HL-60/S4 (cell line): ENCODE data around the gene C2orf78.

Source experiments
- in situ Hi-C: fragments of 300-500 bp; cut with MboI; formaldehyde crosslinking; loops from 2 replicates; pipeline ENCODE4 v1.14.3; 2022; ENCODE audit warnings: low sequenced_read_pairs

Gene C2orf78

GRCh38 chr2:73836141-73836943 lies 52.4 kb downstream of the C2orf78 start:
- in situ Hi-C loops, result no loop called here

GRCh38 chr2:73837847-73838585 lies 54.0 kb downstream of the C2orf78 start:
- in situ Hi-C loops, result no loop called here

GRCh38 chr2:73838889-73839534 lies 55.0 kb downstream of the C2orf78 start:
- in situ Hi-C loops, result no loop called here

GRCh38 chr2:73839653-73840411 lies 55.8 kb downstream of the C2orf78 start:
- in situ Hi-C loops, result no loop called here

- in situ Hi-C loops, result no loop called here
Measured at GRCh38 chr2:73841912-73842738, 58.1 kb downstream of the C2orf78 start.

- in situ Hi-C loops, result no loop called here
Measured at GRCh38 chr2:73842739-73843019, 58.7 kb downstream of the C2orf78 start.

- in situ Hi-C loops, result no loop called here
Measured at GRCh38 chr2:73844087-73844486, 60.1 kb downstream of the C2orf78 start.

- in situ Hi-C loops, result no loop called here
Measured at GRCh38 chr2:73850009-73850408, 66.0 kb downstream of the C2orf78 start.

- in situ Hi-C loops, result no loop called here
Measured at GRCh38 chr2:73851274-73851673, 67.3 kb downstream of the C2orf78 start.

GRCh38 chr2:73852020-73852419 lies 68.0 kb downstream of the C2orf78 start:
- in situ Hi-C loops, result no loop called here

- in situ Hi-C loops, result no loop called here
Measured at GRCh38 chr2:73855526-73855925, 71.5 kb downstream of the C2orf78 start.

- in situ Hi-C loops, result no loop called here
Measured at GRCh38 chr2:73856214-73856613, 72.2 kb downstream of the C2orf78 start.

GRCh38 chr2:73859721-73860586 lies 76.0 kb downstream of the C2orf78 start:
- in situ Hi-C loops, result no loop called here

GRCh38 chr2:73862987-73863386 lies 79.0 kb downstream of the C2orf78 start:
- in situ Hi-C loops, result no loop called here
